DND-41 (cell line): Measurements from ENCODE around the gene LTBP3.
A peak's percentile ranks its signal among the peaks of the same experiment; 100 is the strongest.

Experiments
- ATAC-seq: fragments of 200-7000 bp; cut with Tn5 transposase; 3 replicates; pipeline ENCODE4 v1.9.1; 2021; ENCODE audit warnings: low read depth; ENCODE audit not compliant: insufficient read depth
- DNase-seq: peaks from one replicate; pipeline ENCODE4 v3.0.0-alpha.2; 2020
- H2AFZ ChIP-seq: 2 replicates; pipeline ENCODE4 v1.6.0; 2012; ENCODE audit warnings: low read depth, low read length
- H3K27ac ChIP-seq: 2 replicates; pipeline ENCODE4 v1.5.1; 2012; ENCODE audit warnings: low read length, inconsistent platforms
- H3K27me3 ChIP-seq: fragments of 200-600 bp; sonication (generic); 2 replicates; pipeline ENCODE4 v1.6.0; 2012; ENCODE audit warnings: low read length, mild to moderate bottlenecking, inconsistent platforms; ENCODE audit not compliant: insufficient read depth, poor library complexity
- H3K36me3 ChIP-seq: 2 replicates; pipeline ENCODE4 v1.5.1; 2012; ENCODE audit warnings: low read length, inconsistent platforms; ENCODE audit not compliant: insufficient read depth
- H3K4me1 ChIP-seq: 2 replicates; pipeline ENCODE4 v1.5.1; 2012; ENCODE audit warnings: mild to moderate bottlenecking, low read length; ENCODE audit not compliant: insufficient read depth
- H3K4me2 ChIP-seq: 2 replicates; pipeline ENCODE4 v1.6.0; 2012; ENCODE audit warnings: mild to moderate bottlenecking, moderate library complexity, low read length, inconsistent platforms; ENCODE audit not compliant: insufficient read depth
- H3K4me3 ChIP-seq, 2 experiments: fragments of 200-600 bp in 1 of 2; shearing (Covaris generic) in 1 of 2; 2 replicates each; pipeline ENCODE4 v1.5.1; 2012 to 2016; ENCODE audit warnings: inconsistent platforms in 2 of 2, low read length in 2 of 2, mild to moderate bottlenecking in 2 of 2, low read depth in 1 of 2, moderate library complexity in 1 of 2
- H3K79me2 ChIP-seq: 2 replicates; pipeline ENCODE4 v1.6.0; 2012; ENCODE audit warnings: low read length, inconsistent platforms; ENCODE audit not compliant: insufficient read depth
- H3K9ac ChIP-seq: 2 replicates; pipeline ENCODE4 v1.6.0; 2012; ENCODE audit warnings: low read depth, mild to moderate bottlenecking, inconsistent platforms, low read length, moderate library complexity
- H3K9me3 ChIP-seq: 2 replicates; pipeline ENCODE4 v1.5.1; 2012; ENCODE audit warnings: low read length, moderate library complexity, mild to moderate bottlenecking, inconsistent platforms; ENCODE audit not compliant: insufficient read depth, severe bottlenecking
- H4K20me1 ChIP-seq: 2 replicates; pipeline ENCODE4 v1.6.0; 2012; ENCODE audit warnings: low read length; ENCODE audit not compliant: insufficient read depth
- EZH2 ChIP-seq: IDR thresholded peaks from 3 replicates; pipeline ENCODE4 v1.6.1; 2012; ENCODE audit warnings: borderline replicate concordance, low read depth, mild to moderate bottlenecking, moderate library complexity, low read length, inconsistent platforms; ENCODE audit not compliant: severe bottlenecking
- TF ChIP-seq, protein P1 (sequence below): IDR thresholded peaks from 2 replicates; pipeline ENCODE4 v1.5.1; 2012; ENCODE audit warnings: borderline replicate concordance, low read length, moderate library complexity, mild to moderate bottlenecking; ENCODE audit not compliant: poor library complexity, severe bottlenecking; ENCODE audit errors: extremely low read depth

The LTBP3 gene

DNA sequence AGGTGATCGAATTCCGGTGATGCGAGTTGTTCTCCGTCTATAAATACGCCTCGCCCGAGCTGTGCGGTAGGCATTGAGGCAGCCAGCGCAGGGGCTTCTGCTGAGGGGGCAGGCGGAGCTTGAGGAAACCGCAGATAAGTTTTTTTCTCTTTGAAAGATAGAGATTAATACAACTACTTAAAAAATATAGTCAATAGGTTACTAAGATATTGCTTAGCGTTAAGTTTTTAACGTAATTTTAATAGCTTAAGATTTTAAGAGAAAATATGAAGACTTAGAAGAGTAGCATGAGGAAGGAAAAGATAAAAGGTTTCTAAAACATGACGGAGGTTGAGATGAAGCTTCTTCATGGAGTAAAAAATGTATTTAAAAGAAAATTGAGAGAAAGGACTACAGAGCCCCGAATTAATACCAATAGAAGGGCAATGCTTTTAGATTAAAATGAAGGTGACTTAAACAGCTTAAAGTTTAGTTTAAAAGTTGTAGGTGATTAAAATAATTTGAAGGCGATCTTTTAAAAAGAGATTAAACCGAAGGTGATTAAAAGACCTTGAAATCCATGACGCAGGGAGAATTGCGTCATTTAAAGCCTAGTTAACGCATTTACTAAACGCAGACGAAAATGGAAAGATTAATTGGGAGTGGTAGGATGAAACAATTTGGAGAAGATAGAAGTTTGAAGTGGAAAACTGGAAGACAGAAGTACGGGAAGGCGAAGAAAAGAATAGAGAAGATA, 59.0 kb downstream of the LTBP3 start, which contains the start of gene MALAT1:
Gene MALAT1, plus strand, starts transcription at position 69 of the 736 bp plus-strand sequence.
- Histone ChIP-seq H3K4me2 (peak within 1 kb of the TSS; percentile 84), H3K9me3 (peaks cover 2% of the 10 kb centered on the region), H4K20me1 (peaks cover 48% of the 10 kb centered on the region), H3K27ac (peak within 1 kb of the TSS; percentile 100), H3K36me3 (peaks cover 46% of the 10 kb centered on the region), H3K79me2 (peaks cover 86% of the 10 kb centered on the region), H3K27me3 (no peaks in the 10 kb centered on the region), H3K9ac (peak within 1 kb of the TSS; percentile 96), H3K4me1 (peaks cover 32% of the 10 kb centered on the region), H3K4me3 (peak within 1 kb of the TSS; percentile 89 to 98), H2AFZ (peak within 1 kb of the TSS; percentile 40; the same call in 1 of the 2 replicates)
- ATAC-seq: no peak
- TF ChIP-seq, protein P1, sequence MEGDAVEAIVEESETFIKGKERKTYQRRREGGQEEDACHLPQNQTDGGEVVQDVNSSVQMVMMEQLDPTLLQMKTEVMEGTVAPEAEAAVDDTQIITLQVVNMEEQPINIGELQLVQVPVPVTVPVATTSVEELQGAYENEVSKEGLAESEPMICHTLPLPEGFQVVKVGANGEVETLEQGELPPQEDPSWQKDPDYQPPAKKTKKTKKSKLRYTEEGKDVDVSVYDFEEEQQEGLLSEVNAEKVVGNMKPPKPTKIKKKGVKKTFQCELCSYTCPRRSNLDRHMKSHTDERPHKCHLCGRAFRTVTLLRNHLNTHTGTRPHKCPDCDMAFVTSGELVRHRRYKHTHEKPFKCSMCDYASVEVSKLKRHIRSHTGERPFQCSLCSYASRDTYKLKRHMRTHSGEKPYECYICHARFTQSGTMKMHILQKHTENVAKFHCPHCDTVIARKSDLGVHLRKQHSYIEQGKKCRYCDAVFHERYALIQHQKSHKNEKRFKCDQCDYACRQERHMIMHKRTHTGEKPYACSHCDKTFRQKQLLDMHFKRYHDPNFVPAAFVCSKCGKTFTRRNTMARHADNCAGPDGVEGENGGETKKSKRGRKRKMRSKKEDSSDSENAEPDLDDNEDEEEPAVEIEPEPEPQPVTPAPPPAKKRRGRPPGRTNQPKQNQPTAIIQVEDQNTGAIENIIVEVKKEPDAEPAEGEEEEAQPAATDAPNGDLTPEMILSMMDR: no peak
- no peak for TF ChIP-seq EZH2
- DNase-seq: peak; percentile 93

DNA sequence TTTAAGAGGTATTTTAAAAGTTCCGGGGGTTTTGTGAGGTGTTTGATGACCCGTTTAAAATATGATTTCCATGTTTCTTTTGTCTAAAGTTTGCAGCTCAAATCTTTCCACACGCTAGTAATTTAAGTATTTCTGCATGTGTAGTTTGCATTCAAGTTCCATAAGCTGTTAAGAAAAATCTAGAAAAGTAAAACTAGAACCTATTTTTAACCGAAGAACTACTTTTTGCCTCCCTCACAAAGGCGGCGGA, 59.5 kb downstream of the LTBP3 start:
- no peak for TF ChIP-seq EZH2
- TF ChIP-seq, protein P1: no peak
- DNase-seq (no peak), ATAC-seq (no peak)
- Histone ChIP-seq H3K9ac (peak overlapping the region; percentile 96), H4K20me1 (peaks cover 43% of the 10 kb centered on the region), H3K36me3 (peaks cover 41% of the 10 kb centered on the region), H3K27me3 (no peaks in the 10 kb centered on the region), H3K9me3 (peaks cover 2% of the 10 kb centered on the region), H3K4me3 (peak overlapping the region; percentile 89 to 98), H3K27ac (peak overlapping the region; percentile 100), H3K4me1 (peaks cover 27% of the 10 kb centered on the region), H3K79me2 (peaks cover 81% of the 10 kb centered on the region), H2AFZ (peak overlapping the region; percentile 40; the same call in 1 of the 2 replicates), H3K4me2 (peak overlapping the region; percentile 84)

DNA sequence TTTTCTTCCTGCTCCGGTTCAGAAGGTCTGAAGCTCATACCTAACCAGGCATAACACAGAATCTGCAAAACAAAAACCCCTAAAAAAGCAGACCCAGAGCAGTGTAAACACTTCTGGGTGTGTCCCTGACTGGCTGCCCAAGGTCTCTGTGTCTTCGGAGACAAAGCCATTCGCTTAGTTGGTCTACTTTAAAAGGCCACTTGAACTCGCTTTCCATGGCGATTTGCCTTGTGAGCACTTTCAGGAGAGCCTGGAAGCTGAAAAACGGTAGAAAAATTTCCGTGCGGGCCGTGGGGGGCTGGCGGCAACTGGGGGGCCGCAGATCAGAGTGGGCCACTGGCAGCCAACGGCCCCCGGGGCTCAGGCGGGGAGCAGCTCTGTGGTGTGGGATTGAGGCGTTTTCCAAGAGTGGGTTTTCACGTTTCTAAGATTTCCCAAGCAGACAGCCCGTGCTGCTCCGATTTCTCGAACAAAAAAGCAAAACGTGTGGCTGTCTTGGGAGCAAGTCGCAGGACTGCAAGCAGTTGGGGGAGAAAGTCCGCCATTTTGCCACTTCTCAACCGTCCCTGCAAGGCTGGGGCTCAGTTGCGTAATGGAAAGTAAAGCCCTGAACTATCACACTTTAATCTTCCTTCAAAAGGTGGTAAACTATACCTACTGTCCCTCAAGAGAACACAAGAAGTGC, 60.0 kb downstream of the LTBP3 start:
- Histone ChIP-seq H3K27ac (peak overlapping the region; percentile 100), H3K4me3 (peak overlapping the region; percentile 89 to 98), H3K27me3 (no peaks in the 10 kb centered on the region), H3K9me3 (peaks cover 2% of the 10 kb centered on the region), H3K4me2 (peak overlapping the region; percentile 84), H3K4me1 (peaks cover 23% of the 10 kb centered on the region), H4K20me1 (peaks cover 38% of the 10 kb centered on the region), H2AFZ (peak overlapping the region; percentile 40; the same call in 1 of the 2 replicates), H3K9ac (peak overlapping the region; percentile 96), H3K36me3 (peaks cover 37% of the 10 kb centered on the region), H3K79me2 (peaks cover 77% of the 10 kb centered on the region)
- no peak for ATAC-seq
- peak; percentile 78 for DNase-seq
- TF ChIP-seq EZH2: no peak
